Mucosa of rectum (tissue), 2 donors: ENCODE results near the gene MAMDC4.
A peak's percentile ranks its signal among the peaks of the same experiment; 100 is the strongest.
"Not testable (repeated sequence)": the region's sequence is repeated elsewhere in the genome, so short reads cannot be mapped to it uniquely, and the experiment has no call there.

ENCODE experiments used
- H3K27ac ChIP-seq, 2 donors: one replicate each; pipeline ENCODE4 v1.7.0; 2013; ENCODE audit warnings: inconsistent platforms in 2 of 2, low read depth in 2 of 2, low read length in 2 of 2
- H3K27me3 ChIP-seq, 2 donors: one replicate each; pipeline ENCODE4 v1.7.0; 2013; ENCODE audit warnings: low read length in 2 of 2; ENCODE audit not compliant: control insufficient read depth in 2 of 2, insufficient read depth in 2 of 2
- H3K36me3 ChIP-seq, 2 donors: one replicate each; pipeline ENCODE4 v1.7.0; 2013; ENCODE audit warnings: low read length in 2 of 2; ENCODE audit not compliant: control insufficient read depth in 2 of 2, insufficient read depth in 2 of 2
- H3K4me1 ChIP-seq, 2 donors: one replicate each; pipeline ENCODE4 v1.7.0; 2013; ENCODE audit warnings: low read length in 2 of 2, mild to moderate bottlenecking in 1 of 2; ENCODE audit not compliant: control insufficient read depth in 2 of 2, insufficient read depth in 2 of 2
- H3K4me3 ChIP-seq, 2 donors: one replicate each; pipeline ENCODE4 v1.7.0; 2013; ENCODE audit warnings: low read length in 2 of 2
- H3K9ac ChIP-seq, 2 donors: one replicate each; pipeline ENCODE4 v1.7.0; 2013; ENCODE audit warnings: low read length in 2 of 2, low read depth in 1 of 2, mild to moderate bottlenecking in 1 of 2
- H3K9me3 ChIP-seq, 2 donors: one replicate each; pipeline ENCODE4 v1.7.0; 2013; ENCODE audit warnings: low read length in 2 of 2; ENCODE audit not compliant: control insufficient read depth in 2 of 2
- donor health status: healthy.
- donor health status: Normal muscosa, but diverticular disease.

MAMDC4 gene

GRCh38 chr9:136880651-136881050 lies 28.5 kb downstream of the MAMDC4 start:
- Histone ChIP-seq H3K36me3 (no peaks in the 10 kb centered on the region), H3K27ac (no peak overlapping the region), H3K4me1 (peaks cover 9 to 23% of the 10 kb centered on the region in 2 donors), H3K9me3 (no peaks in the 10 kb centered on the region), H3K4me3 (no peak overlapping the region), H3K9ac (no peak overlapping the region), H3K27me3 (no peaks in the 10 kb centered on the region)

DNA sequence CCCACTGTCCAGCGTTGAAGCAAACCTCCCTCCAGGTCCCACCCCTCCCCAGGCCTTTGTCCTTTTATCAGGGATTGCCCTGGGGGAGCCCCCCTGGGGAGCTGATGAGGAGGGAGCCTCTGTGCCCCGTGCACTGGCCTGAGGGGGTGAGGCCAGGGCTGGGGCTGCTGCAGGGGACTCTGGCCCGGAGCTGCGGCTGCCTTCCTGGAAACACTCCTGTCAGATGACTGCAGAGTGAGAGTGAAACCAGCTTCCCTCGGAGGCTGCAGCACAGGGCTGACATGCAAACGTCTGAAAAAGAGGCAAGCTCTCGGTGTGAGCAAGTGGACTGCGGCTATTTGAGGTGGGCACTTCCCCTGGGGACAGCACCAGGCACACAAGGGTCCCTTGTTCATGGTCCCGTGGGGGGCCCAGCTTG lies 29.6 kb downstream of the MAMDC4 start:
- H3K9ac ChIP-seq, result peak overlapping the region; percentile 18 to 54
- H3K4me1 ChIP-seq, result peaks cover 9 to 26% of the 10 kb centered on the region in 2 donors
- H3K4me3 ChIP-seq, result peak overlapping the region; percentile 44 to 59
- no peaks in the 10 kb centered on the region for H3K9me3 ChIP-seq
- no peaks in the 10 kb centered on the region for H3K36me3 ChIP-seq
- H3K27ac ChIP-seq, result peak overlapping the region; percentile 19 to 75
- no peaks in the 10 kb centered on the region for H3K27me3 ChIP-seq

DNA sequence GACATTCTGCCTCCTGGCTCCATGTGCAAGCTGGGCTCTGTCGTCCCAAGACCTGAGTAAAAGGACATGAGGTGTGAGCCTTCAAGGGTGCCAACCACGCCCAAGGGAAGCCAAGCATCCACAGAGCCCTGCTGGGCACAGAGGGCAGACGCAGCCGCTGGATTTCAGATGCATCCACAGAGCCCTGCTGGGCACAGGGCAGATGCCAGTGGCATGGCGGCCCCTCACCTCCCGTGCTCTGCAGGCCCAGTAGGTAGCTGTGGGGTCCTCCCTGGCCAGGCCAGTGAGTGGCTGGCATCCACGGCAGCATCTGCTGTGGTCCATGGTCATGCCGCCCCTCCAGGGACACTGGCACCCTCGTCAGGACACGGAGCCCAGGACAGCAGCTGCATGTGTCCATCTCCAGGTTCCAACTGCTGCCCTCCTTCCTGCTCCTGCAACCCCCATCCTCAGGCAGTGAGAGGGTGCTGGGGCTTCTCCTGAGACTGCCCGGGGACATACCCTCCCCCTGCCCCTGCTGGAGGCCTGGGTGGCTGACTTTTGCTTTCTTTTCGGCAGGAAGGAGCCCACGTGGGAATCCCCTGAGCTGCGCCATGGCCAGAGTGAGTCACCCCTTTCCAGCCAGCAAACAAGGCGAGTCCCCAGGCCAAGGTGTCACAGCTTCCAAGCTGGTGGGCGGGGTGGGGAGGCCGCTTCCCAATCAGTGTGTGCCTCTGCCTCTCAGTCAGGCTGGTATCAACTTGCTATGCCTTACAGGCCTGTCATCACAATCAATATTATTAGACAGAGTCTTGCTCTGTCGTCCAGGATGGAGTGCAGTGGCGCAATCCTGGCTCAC lies 30.2 kb downstream of the MAMDC4 start:
- H3K27ac ChIP-seq, result peak overlapping the region; percentile 18 to 75
- H3K4me3 ChIP-seq, result peak overlapping the region; percentile 44 to 59
- H3K9ac ChIP-seq, result peak overlapping the region; percentile 18 to 54
- no peaks in the 10 kb centered on the region for H3K9me3 ChIP-seq
- H3K4me1 ChIP-seq, result peaks cover 13 to 31% of the 10 kb centered on the region in 2 donors
- no peaks in the 10 kb centered on the region for H3K27me3 ChIP-seq
- no peaks in the 10 kb centered on the region for H3K36me3 ChIP-seq

- H3K4me3 ChIP-seq, H3K9ac ChIP-seq, H3K27me3 ChIP-seq, H3K9me3 ChIP-seq, H3K36me3 ChIP-seq: not testable (repeated sequence)
- Histone ChIP-seq H3K27ac (peak overlapping the region; percentile 18 to 75), H3K4me1 (peaks cover 14 to 33% of the 10 kb centered on the region in 2 donors)
Measured at GRCh38 chr9:136882947-136883283, 30.8 kb downstream of the MAMDC4 start.

- H3K4me3 ChIP-seq, H3K9me3 ChIP-seq, H3K27me3 ChIP-seq, H3K36me3 ChIP-seq, H3K27ac ChIP-seq, H3K9ac ChIP-seq: not testable (repeated sequence)
- H3K4me1 ChIP-seq, result peaks cover 14 to 33% of the 10 kb centered on the region in 2 donors
Measured at GRCh38 chr9:136883670-136884069, 31.5 kb downstream of the MAMDC4 start.

- H3K9ac ChIP-seq, result peak within 1 kb of the TSS; percentile 63 to 85
- no peaks in the 10 kb centered on the region for H3K27me3 ChIP-seq
- peaks cover 2 to 5% of the 10 kb centered on the region in 2 donors for H3K36me3 ChIP-seq
- peaks cover 14 to 33% of the 10 kb centered on the region in 2 donors for H3K4me1 ChIP-seq
- H3K9me3 ChIP-seq, result no peaks in the 10 kb centered on the region
- peak within 1 kb of the TSS; percentile 68 to 77 for H3K27ac ChIP-seq
- peak within 1 kb of the TSS; percentile 74 to 88 for H3K4me3 ChIP-seq
Measured at GRCh38 chr9:136885950-136886578, 33.9 kb downstream of the MAMDC4 start, which contains the start of gene TRAF2. Gene TRAF2, plus strand, starts transcription at chr9:136886516. Its CDS starts 12,225 bp downstream, at chr9:136898741.

GRCh38 chr9:136886610-136887597 lies 34.8 kb downstream of the MAMDC4 start:
- Histone ChIP-seq H3K27me3 (no peaks in the 10 kb centered on the region), H3K36me3 (peaks cover 2 to 5% of the 10 kb centered on the region in 2 donors), H3K4me3 (peak overlapping the region; percentile 70 to 88), H3K27ac (peak overlapping the region; percentile 68 to 77), H3K9ac (peak overlapping the region; percentile 57 to 85), H3K4me1 (peaks cover 13 to 27% of the 10 kb centered on the region in 2 donors), H3K9me3 (no peaks in the 10 kb centered on the region)

GRCh38 chr9:136888454-136888853 lies 36.3 kb downstream of the MAMDC4 start:
- peaks cover 5 to 14% of the 10 kb centered on the region in 2 donors for H3K4me1 ChIP-seq
- H3K36me3 ChIP-seq, result peaks cover 2 to 11% of the 10 kb centered on the region in 2 donors
- H3K27me3 ChIP-seq, result no peaks in the 10 kb centered on the region
- no peak overlapping the region for H3K27ac ChIP-seq
- H3K9ac ChIP-seq, result no peak overlapping the region
- H3K9me3 ChIP-seq, result no peaks in the 10 kb centered on the region
- H3K4me3 ChIP-seq, result no peak overlapping the region

- H3K36me3 ChIP-seq, result peaks cover 2 to 14% of the 10 kb centered on the region in 2 donors
Measured at GRCh38 chr9:136889858-136890257, 37.7 kb downstream of the MAMDC4 start.

More at GRCh38 chr9:136889858-136890257, 37.7 kb downstream of the MAMDC4 start:
- no peak overlapping the region for H3K4me3 ChIP-seq
- no peaks in the 10 kb centered on the region for H3K27me3 ChIP-seq
- no peak overlapping the region for H3K9ac ChIP-seq
- no peaks in the 10 kb centered on the region for H3K9me3 ChIP-seq
- peaks cover 5 to 14% of the 10 kb centered on the region in 2 donors for H3K4me1 ChIP-seq
- H3K27ac ChIP-seq, result no peak overlapping the region
